ENCODE results near the gene TEAD4. TPM values are rescaled to one million over a fixed set of nuclear protein-coding genes. Genes with fewer than 3 reads are reported as not detected.

The TEAD4 gene
- total and polyA plus RNA-seq, 2 donors (not counting 1 experiment from before 2014, with no cell fraction given): not detected

DNA sequence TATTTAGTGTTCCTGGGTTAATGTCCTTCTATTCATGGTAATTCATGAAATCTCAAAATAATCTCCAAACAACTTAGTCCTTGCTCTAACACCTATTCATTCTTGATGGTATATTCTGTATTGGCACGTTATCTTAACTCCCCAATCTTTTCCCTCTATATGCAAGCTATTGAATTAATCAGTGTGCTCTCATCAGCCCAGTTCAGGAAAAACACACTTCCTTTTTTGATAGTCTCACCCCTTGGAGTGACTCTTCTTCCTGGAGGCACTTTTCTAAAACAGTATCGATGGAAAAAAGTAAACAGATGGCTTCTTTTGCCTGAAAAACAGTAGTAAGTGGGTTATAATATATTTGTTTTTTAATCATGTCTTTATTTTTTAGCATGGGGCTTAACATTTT lies 39.9 kb upstream of the TEAD4 start:
- H2AFZ ChIP-seq (ENCODE audit: insufficient read depth, low read depth, low read length, poor library complexity, severe bottlenecking): no peak overlapping the region
- intact Hi-C loops (cut with micrococcal nuclease): no loop called here
- Mint-ChIP-seq H3K27ac (no peak overlapping the region), H3K9me3 (ENCODE audit: insufficient read depth) (no peaks in the 10 kb centered on the region), H3K4me3 (no peak overlapping the region), H3K27me3 (no peaks in the 10 kb centered on the region), H3K4me1 (peaks cover 2% of the 10 kb centered on the region)
- no peak overlapping the region for H3K27ac ChIP-seq (ENCODE audit: low read length in 2 of 2)
- no peak overlapping the region for H3K4me3 ChIP-seq (ENCODE audit: control extremely low read depth in 1 of 5, extremely low read depth in 1 of 5, insufficient read depth in 1 of 5, low read depth in 2 of 5, low read length in 4 of 5)
- H4K20me1 ChIP-seq (ENCODE audit: control insufficient read depth, insufficient read depth, low read length, poor library complexity, severe bottlenecking): no peaks in the 10 kb centered on the region
- H3K9me3 ChIP-seq (ENCODE audit: control extremely low read depth in 1 of 3, control insufficient read depth in 2 of 3, insufficient read depth in 1 of 3, low read length in 2 of 3): no peaks in the 10 kb centered on the region
- no peak for DNase-seq
- peaks cover 2 to 12% of the 10 kb centered on the region in 2 experiments for H3K36me3 ChIP-seq (replicated peaks in 1 of 2; ENCODE audit: control extremely low read depth in 1 of 2, control insufficient read depth in 1 of 2, extremely low read depth in 1 of 2, insufficient read depth in 2 of 2, low read length in 1 of 2)
- no CpG with 5 or more reads among the region's 2 CpGs for WGBS (ENCODE audit: insufficient coverage)
- no peaks in the 10 kb centered on the region for H3K79me2 ChIP-seq (ENCODE audit: control insufficient read depth, insufficient read depth, low read length)
- no peak overlapping the region for H3K9ac ChIP-seq (ENCODE audit: low read length)
- no peak for ATAC-seq (ENCODE audit: low read depth)
- H3K4me1 ChIP-seq (ENCODE audit: control insufficient read depth in 2 of 2, insufficient read depth in 2 of 2, low read length in 2 of 2): no peaks in the 10 kb centered on the region
- POLR2A ChIA-PET: no interaction called here
- CTCF ChIA-PET: no interaction called here
- no peaks in the 10 kb centered on the region for H3K27me3 ChIP-seq (replicated peaks in 1 of 4; ENCODE audit: control extremely low read depth in 1 of 4, control insufficient read depth in 3 of 4, insufficient read depth in 4 of 4, low read length in 3 of 4)
- TF ChIP-seq EZH2 (IDR thresholded peaks at IDR 0.05; ENCODE audit: borderline replicate concordance, insufficient read depth, low read depth, low read length, poor library complexity, severe bottlenecking): no peak
- TF ChIP-seq, protein P1, sequence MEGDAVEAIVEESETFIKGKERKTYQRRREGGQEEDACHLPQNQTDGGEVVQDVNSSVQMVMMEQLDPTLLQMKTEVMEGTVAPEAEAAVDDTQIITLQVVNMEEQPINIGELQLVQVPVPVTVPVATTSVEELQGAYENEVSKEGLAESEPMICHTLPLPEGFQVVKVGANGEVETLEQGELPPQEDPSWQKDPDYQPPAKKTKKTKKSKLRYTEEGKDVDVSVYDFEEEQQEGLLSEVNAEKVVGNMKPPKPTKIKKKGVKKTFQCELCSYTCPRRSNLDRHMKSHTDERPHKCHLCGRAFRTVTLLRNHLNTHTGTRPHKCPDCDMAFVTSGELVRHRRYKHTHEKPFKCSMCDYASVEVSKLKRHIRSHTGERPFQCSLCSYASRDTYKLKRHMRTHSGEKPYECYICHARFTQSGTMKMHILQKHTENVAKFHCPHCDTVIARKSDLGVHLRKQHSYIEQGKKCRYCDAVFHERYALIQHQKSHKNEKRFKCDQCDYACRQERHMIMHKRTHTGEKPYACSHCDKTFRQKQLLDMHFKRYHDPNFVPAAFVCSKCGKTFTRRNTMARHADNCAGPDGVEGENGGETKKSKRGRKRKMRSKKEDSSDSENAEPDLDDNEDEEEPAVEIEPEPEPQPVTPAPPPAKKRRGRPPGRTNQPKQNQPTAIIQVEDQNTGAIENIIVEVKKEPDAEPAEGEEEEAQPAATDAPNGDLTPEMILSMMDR (IDR thresholded peaks at IDR 0.05): no peak
- H3K4me2 ChIP-seq (replicated peaks; ENCODE audit: low read depth, low read length, poor library complexity, severe bottlenecking): no peak overlapping the region

- no peaks in the 10 kb centered on the region for H3K79me2 ChIP-seq (ENCODE audit: control insufficient read depth, insufficient read depth, low read length)
- no peak overlapping the region for H3K4me3 ChIP-seq (ENCODE audit: control extremely low read depth in 1 of 5, extremely low read depth in 1 of 5, insufficient read depth in 1 of 5, low read depth in 2 of 5, low read length in 4 of 5)
- no peaks in the 10 kb centered on the region for H4K20me1 ChIP-seq (ENCODE audit: control insufficient read depth, insufficient read depth, low read length, poor library complexity, severe bottlenecking)
- no peak overlapping the region for H3K27ac ChIP-seq (ENCODE audit: low read length in 2 of 2)
- H3K9me3 ChIP-seq (ENCODE audit: control extremely low read depth in 1 of 3, control insufficient read depth in 2 of 3, insufficient read depth in 1 of 3, low read length in 2 of 3): no peaks in the 10 kb centered on the region
- H2AFZ ChIP-seq (ENCODE audit: insufficient read depth, low read depth, low read length, poor library complexity, severe bottlenecking): no peak overlapping the region
- POLR2A ChIA-PET: no interaction called here
- no peaks in the 10 kb centered on the region for H3K4me1 ChIP-seq (ENCODE audit: control insufficient read depth in 2 of 2, insufficient read depth in 2 of 2, low read length in 2 of 2)
- H3K27me3 ChIP-seq (replicated peaks in 1 of 4; ENCODE audit: control extremely low read depth in 1 of 4, control insufficient read depth in 3 of 4, insufficient read depth in 4 of 4, low read length in 3 of 4): no peaks in the 10 kb centered on the region
- no peak for ATAC-seq (ENCODE audit: low read depth)
- H3K9ac ChIP-seq (ENCODE audit: low read length): no peak overlapping the region
- CTCF ChIA-PET: interaction anchor here (0.6 kb wide), 1 partner anchor 19 kb away, joined by 3 read pairs; no protein-coding TSS in a partner anchor
- WGBS (ENCODE audit: insufficient coverage): 100% methylated on average over 1 of the region's 2 CpGs
- Mint-ChIP-seq H3K27ac (no peak overlapping the region), H3K4me3 (no peak overlapping the region), H3K27me3 (no peaks in the 10 kb centered on the region), H3K4me1 (peaks cover 2% of the 10 kb centered on the region), H3K9me3 (ENCODE audit: insufficient read depth) (no peaks in the 10 kb centered on the region)
- TF ChIP-seq EZH2 (IDR thresholded peaks at IDR 0.05; ENCODE audit: borderline replicate concordance, insufficient read depth, low read depth, low read length, poor library complexity, severe bottlenecking): no peak
- no peak for DNase-seq
- peaks cover 2 to 20% of the 10 kb centered on the region in 2 experiments for H3K36me3 ChIP-seq (replicated peaks in 1 of 2; ENCODE audit: control extremely low read depth in 1 of 2, control insufficient read depth in 1 of 2, extremely low read depth in 1 of 2, insufficient read depth in 2 of 2, low read length in 1 of 2)
- no peak overlapping the region for H3K4me2 ChIP-seq (replicated peaks; ENCODE audit: low read depth, low read length, poor library complexity, severe bottlenecking)
- intact Hi-C loops (cut with micrococcal nuclease): no loop called here
Measured at GRCh38 chr12:2922329-2922728, 36.9 kb upstream of the TEAD4 start.

Data from B cell (primary cell).